ENCODE results near the gene TIAM2. TPM values are rescaled to one million over a fixed set of nuclear protein-coding genes. Genes with fewer than 3 reads are reported as not detected.
A peak's percentile ranks its signal among the peaks of the same experiment; 100 is the strongest.

TIAM2 gene
- total and polyA plus RNA-seq, 7 donors = 1.2 to 15.8 (median 11.0) TPM

GRCh38 chr6:155276638-155277037 lies 281.5 kb downstream of the TIAM2 start:
- Histone ChIP-seq H3K36me3 (peaks cover 0 to 6% (median 0%) of the 10 kb centered on the region in 4 donors), H3K27me3 (no peaks in the 10 kb centered on the region), H3K4me1 (peaks cover 0 to 55% (median 51%) of the 10 kb centered on the region in 4 donors), H3K9me3 (no peaks in the 10 kb centered on the region), H3K27ac (peak overlapping the region in 3 of 4 donors; percentile 55 to 81 (median 78)), H3K4me3 (no peak overlapping the region)
- TF ChIP-seq EP300 (IDR thresholded peaks at IDR 0.05) (no peak), CTCF (IDR thresholded peaks at IDR 0.05) (no peak), POLR2AphosphoS5 (IDR thresholded peaks at IDR 0.05) (no peak)
- intact Hi-C loops (cut with DNase I) = loop anchor here (5.0 kb wide), 1 partner anchor 36 kb away; the partner anchor contains the start of gene TFB1M
- no peak for DNase-seq

- no peaks in the 10 kb centered on the region for H3K9me3 ChIP-seq
- TF ChIP-seq POLR2AphosphoS5 (IDR thresholded peaks at IDR 0.05) (no peak), EP300 (IDR thresholded peaks at IDR 0.05) (no peak), POLR2A (IDR thresholded peaks at IDR 0.05) (no peak), CTCF (IDR thresholded peaks at IDR 0.05) (no peak)
- no peak for DNase-seq
- peaks cover 0 to 37% (median 33%) of the 10 kb centered on the region in 4 donors for H3K4me1 ChIP-seq
- H3K27ac ChIP-seq = no peak overlapping the region
- WGBS, 2 donors = 97% methylated on average over 5 of the region's 5 CpGs
- peaks cover 0 to 8% (median 0%) of the 10 kb centered on the region in 4 donors for H3K36me3 ChIP-seq
- intact Hi-C loops (cut with DNase I) = loop anchor here (5.0 kb wide), 1 partner anchor 34 kb away; the partner anchor contains the start of gene TFB1M
- H3K27me3 ChIP-seq = no peaks in the 10 kb centered on the region
- no peak overlapping the region for H3K4me3 ChIP-seq
Measured at GRCh38 chr6:155278319-155279049, 283.4 kb downstream of the TIAM2 start.

GRCh38 chr6:155284775-155285174 lies 289.7 kb downstream of the TIAM2 start:
- intact Hi-C loops (cut with DNase I) = no loop called here
- TF ChIP-seq CTCF (IDR thresholded peaks at IDR 0.05) (no peak), POLR2AphosphoS5 (IDR thresholded peaks at IDR 0.05) (no peak), EP300 (IDR thresholded peaks at IDR 0.05) (no peak), POLR2A (IDR thresholded peaks at IDR 0.05) (no peak)

GRCh38 chr6:155287762-155288161 lies 292.6 kb downstream of the TIAM2 start:
- Histone ChIP-seq H3K36me3 (peaks cover 0 to 29% (median 6%) of the 10 kb centered on the region in 4 donors), H3K27me3 (no peaks in the 10 kb centered on the region), H3K9me3 (peaks cover 0 to 4% (median 0%) of the 10 kb centered on the region in 4 donors), H3K27ac (no peak overlapping the region), H3K4me3 (no peak overlapping the region), H3K4me1 (no peaks in the 10 kb centered on the region)
- WGBS, 2 donors = 85 to 93% methylated on average over 2 of the region's 2 CpGs
- no peak for DNase-seq
- TF ChIP-seq EP300 (IDR thresholded peaks at IDR 0.05) = no peak
- no peak for TF ChIP-seq POLR2AphosphoS5 (IDR thresholded peaks at IDR 0.05)
- TF ChIP-seq POLR2A (IDR thresholded peaks at IDR 0.05) = no peak
- no peak for TF ChIP-seq CTCF (IDR thresholded peaks at IDR 0.05)
- intact Hi-C loops (cut with DNase I) = no loop called here

More at GRCh38 chr6:155284775-155285174, 289.7 kb downstream of the TIAM2 start:
- Histone ChIP-seq H3K27me3 (no peaks in the 10 kb centered on the region), H3K27ac (no peak overlapping the region), H3K36me3 (peaks cover 0 to 32% (median 3%) of the 10 kb centered on the region in 4 donors), H3K4me1 (no peaks in the 10 kb centered on the region), H3K4me3 (no peak overlapping the region), H3K9me3 (peaks cover 0 to 4% (median 0%) of the 10 kb centered on the region in 4 donors)
- 93 to 95% methylated on average over 4 of the region's 4 CpGs for WGBS, 2 donors
- DNase-seq = no peak

Measured in sigmoid colon (tissue), 7 donors.